HG02884 (cell line): ENCODE data around the gene ERN1.

Experiments used
- ATAC-seq: cut with Tn5 transposase; IDR thresholded peaks from one replicate; pipeline ENCODE4 v1.9.1; 2021; ENCODE audit warnings: mild to moderate bottlenecking, moderate library complexity; ENCODE audit not compliant: unreplicated experiment

The ERN1 gene

GRCh38 chr17:64087252-64088005 is 42.5 kb downstream of the ERN1 start:
- ATAC-seq: no peak

DNA sequence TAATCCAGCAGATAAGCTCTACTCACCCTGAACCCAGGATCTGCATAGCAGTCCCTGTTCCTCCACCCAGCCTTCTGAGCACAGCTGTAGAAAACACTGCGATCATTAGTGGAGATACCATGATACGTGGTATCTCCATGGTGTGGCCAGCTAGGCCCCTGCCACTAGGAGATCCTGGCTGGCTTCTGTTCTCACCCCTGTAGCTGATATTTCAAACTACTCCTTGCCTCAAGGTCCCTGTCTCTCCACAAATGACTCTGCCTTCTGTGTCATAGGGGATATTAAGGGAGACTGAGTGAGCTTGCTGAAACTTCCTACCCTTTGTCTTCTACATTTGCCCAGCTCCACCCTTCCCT is 44.3 kb downstream of the ERN1 start:
- no peak for ATAC-seq

- ATAC-seq: no peak
Observed at GRCh38 chr17:64084940-64085649, 44.8 kb downstream of the ERN1 start.

DNA sequence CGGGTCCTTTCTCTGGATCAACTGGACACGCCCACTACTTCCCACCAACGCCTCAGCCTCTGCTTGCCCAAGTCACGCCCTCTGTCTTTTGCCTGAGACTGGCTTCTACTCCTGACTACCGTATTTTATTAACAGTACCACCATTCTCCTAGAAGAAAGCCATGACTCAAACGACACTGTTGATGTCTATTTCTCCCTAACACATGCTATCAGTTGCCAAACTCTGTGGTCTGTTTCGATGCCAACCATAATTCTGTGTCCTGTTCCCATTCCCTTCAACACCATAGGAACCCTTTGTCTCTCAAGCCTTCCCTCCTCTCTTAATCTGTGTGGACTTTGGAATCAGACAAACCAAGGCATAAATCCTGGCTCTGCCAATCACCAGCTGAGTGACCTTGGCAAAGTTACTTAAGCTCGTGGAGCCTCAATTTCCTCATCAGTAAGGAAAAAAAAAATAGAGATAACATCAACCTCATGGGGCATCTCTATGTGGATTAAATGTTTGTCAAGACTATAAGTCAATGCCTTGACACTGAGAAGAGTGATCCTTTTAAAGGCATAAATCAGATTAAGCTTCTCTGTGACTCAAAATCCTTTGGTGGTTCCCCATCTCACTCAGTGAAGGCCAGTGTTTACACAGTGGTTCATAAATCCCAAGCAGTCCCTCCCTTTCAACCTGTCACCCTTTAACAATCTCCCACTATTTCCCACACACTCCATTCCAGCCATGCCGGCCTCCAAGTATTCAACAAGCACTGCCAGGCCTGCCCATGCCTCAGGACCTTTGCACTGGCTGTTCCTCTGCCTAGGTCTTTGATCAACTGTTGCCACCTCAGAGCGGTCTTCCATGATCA is 45.6 kb downstream of the ERN1 start:
- ATAC-seq: no peak

DNA sequence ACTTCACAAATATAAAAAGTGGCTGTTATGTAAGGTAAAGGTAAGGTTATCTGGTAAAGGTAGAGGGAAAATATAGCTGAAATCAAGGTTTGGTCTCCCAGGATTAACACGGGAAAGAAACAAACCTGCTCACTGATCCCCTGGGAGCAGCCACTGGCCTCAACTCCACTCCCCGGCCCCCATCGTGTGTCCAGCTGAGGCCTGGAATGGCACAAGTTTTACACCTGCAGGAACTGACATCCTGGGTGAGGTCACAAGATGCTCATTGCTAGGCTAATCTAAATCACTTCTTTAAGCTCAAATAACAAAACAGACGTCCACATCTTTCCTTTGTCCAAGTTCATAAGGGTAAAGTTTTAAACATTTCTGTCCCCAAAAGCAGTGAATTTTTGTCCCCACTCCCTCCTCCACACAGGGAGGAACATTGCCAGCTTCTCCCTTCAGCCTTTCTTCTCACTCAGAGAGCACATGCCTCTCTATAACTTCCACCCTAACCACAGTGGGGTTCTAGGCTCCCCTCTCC is 46.3 kb downstream of the ERN1 start:
- no peak for ATAC-seq

GRCh38 chr17:64083093-64083492 is 46.9 kb downstream of the ERN1 start:
- ATAC-seq: no peak

DNA sequence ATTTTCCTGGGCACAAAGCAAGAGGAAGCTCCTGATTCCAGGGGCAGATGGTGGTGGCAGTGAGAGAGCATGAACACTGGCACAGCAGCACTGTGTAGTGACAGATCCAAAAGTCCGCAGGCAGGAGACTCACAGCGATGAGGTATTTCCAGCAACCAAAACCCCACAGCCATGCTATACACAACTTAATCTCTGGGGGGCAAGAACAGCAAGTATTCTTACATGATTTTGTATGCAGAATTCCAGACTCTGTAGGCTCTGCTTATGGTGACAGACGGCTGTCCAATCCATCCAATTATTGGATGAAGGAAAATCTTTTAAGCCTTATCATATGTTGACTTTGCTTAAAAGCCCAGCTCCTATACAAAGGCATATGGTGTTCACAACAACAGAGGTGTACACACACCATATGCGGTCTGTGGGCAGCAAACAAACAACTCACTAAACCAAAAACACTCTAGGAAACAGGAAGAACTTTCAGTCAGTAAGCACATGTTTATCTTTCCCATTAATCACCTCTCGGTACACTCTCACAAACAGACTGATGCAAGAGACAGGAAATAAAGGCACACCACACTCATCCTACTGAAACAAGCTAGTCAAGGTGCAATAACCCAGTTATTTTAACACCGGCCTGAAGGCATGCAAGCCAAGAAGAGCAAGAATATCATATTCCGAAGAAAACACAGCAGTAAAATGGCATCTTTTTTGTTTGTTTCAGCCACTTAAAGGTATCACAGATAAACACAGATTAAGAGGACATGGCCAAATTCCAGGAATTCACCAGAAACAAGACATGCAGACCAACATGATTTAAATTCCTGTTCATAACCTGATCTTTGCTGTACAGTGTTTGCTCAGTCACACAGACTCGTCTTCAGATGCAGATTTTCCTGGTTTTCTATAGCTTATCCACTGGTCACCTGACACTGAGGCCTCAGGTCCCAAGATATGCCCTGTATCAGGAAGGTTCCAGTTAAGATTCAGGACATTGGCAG is 47.8 kb downstream of the ERN1 start:
- no peak for ATAC-seq

DNA sequence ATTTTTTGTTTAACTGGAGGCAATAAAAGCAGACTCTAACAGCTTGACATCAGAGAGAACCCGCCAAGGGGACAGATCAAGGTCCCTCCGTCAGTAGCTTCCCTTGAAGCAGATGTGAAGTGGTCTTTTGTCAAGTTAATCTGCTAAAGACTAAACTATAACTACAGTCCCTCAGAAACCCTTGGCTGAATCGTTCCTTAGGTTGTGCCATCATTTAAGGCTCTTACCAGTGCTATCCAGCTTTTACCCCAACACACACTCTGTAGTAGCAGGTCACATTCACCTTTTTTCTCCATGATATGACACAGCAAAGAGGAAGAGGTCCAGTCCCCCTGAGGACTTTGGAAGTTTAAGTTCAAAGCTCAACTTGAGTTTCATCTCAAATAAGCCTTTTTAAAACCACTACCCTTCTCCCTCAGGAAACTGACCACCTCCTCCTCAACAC is 49.7 kb downstream of the ERN1 start:
- no peak for ATAC-seq

- ATAC-seq: no peak
Observed at GRCh38 chr17:64077379-64077778, 52.6 kb downstream of the ERN1 start.

DNA sequence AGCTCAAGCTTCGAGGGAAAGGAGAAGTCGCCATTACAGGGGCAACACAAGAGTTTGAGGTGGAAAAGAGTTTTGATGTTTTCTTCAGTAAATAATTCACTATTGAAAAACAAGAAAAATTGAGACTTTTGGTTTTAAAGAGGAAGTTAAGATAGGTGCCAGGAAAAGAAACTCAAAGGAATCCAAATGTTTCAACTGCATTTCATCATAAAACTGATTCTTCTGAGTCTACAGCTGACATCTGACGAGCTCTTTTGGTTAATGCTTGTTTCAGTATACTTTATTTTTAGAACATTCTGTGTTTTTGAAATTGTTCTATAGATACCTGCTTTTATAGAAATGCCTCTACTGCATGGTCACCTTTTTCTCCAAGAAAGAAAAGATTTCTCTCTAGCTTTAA is 54.0 kb downstream of the ERN1 start:
- ATAC-seq: no peak

GRCh38 chr17:64074704-64075426 is 55.1 kb downstream of the ERN1 start:
- no peak for ATAC-seq

DNA sequence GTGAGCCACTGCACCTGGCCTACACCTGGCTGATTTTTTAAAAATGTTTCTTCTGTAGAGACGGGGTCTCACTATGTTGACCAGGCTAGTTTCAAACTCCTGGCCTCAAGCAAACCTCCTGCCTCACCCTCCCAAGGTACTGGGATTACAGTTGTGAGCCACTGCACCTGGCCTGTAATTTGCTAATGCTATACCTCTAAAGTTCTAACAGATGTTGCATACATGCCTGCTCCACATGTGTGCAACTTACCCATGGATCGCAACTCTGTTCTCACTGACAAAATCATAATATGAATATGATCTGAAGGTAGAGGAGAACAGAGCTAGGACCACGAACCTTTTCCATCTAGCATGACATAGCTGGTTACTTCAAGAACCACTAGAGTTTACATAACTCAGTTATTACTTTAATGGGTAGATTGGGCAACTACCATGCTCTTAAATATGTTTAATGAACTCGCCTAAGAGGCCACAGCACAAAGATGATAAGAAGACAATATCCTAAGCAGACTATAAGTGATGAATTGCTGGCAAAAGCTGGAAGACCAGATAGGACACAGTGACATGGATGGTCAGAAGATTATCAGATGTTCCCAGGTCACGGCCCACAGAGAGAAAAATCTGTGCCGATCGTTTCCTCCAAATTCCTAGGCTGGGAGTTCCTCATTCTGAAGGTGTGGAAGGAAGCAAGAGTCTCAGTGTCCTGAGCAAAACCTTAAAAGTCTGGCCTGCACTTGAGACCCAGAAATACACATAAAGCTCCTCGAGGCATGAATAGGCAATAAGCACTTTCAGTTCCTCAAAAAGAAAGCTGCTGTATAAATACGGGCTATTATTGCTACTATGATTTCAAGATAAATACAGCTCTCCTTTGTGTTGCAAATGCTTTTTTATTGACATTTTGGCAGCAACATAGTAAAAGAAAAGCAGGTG is 55.9 kb downstream of the ERN1 start:
- no peak for ATAC-seq

DNA sequence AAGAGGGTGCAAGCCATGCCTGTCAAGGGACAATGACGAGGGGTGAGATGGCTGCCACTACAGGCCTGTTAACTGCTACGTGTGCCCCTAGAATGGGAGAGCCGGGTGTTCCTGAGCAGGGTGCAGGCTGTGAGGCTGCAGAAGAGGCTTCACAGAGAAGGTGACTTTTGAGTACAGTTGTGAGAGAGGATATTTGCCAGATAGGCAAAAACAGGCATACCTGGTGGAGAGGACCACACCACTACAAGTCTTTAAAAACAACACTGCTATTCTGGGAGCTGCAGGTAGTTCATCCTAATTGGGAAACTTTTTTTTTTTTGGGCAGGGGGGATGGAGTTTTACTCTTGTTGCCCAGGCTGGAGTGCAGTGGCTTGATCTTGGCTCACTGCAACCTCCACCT is 58.8 kb downstream of the ERN1 start:
- no peak for ATAC-seq

GRCh38 chr17:64070213-64070612 is 59.7 kb downstream of the ERN1 start:
- ATAC-seq: no peak

DNA sequence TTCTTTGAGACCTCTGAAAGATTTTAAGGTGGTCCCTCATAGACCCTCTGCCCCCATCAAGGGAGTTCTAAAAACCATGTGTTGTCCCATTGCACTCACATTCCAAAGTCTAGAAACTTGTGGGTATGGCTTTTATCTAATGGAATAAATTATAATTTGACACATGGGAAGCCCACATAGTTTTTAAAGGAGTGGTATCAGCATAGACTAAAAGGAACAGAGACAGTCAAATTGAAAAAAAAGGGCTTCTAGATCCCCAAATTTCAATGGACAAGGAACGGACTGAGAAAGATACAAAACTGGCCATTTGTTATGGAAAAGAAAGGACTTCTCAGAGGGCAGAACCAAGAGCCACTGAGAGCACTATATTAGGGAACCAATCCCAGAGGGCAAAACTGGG is 60.8 kb downstream of the ERN1 start:
- ATAC-seq: no peak

DNA sequence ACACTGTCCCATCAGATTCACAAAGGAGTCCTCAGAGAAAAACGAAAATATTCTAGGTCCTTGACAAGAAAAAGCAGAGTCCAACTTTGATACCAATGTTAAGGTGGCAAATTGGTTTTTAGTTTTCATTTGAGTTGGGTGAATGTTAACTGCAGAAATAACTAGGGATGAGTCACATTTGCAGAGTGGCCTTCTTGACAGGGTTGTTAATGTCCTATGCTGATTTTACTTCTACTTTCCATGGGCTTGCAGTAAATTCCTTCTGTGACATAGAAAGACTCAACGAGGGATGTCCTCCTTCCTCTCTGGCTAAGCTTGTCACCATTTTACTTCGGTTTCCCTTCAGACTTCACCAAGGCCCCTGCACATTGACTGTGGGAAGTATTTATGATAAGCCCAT is 62.3 kb downstream of the ERN1 start:
- ATAC-seq: no peak

DNA sequence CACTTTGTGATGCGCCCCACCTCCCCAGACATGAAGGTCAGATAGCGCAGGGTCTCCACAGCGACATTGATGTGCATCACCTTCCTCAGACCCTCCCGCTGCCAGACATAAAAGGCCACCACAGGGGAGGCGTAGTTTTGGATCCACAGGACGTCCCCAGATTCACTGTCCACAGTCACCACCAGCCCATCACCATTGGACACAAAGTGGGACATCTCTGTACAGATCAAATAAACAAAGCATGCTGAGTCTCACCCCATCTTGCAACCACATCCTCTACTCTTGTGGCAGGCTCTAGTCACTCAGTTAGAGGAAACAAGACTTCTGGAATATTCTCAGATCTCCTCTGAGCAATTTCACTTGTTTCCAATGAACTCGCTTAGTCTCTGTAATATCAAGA is 63.2 kb downstream of the ERN1 start:
- no peak for ATAC-seq

DNA sequence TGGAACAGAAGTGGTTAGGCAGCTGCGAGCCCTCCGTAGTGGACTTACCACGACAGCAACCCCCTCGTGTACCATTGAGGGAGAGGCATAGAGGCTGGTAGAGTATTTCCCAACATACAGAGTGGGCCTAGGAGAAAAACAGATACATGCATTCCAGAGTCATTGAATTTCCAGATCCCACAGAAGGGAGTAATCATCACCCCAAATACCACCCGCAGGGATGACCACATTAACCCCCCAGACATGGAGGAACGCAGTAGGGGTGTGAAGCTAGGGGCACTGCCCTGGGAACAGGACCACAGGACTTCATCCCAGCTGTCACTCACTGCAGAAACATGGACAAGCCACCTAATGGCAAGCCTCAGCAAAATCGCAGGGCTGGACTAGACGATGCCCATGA is 64.8 kb downstream of the ERN1 start:
- ATAC-seq: no peak

DNA sequence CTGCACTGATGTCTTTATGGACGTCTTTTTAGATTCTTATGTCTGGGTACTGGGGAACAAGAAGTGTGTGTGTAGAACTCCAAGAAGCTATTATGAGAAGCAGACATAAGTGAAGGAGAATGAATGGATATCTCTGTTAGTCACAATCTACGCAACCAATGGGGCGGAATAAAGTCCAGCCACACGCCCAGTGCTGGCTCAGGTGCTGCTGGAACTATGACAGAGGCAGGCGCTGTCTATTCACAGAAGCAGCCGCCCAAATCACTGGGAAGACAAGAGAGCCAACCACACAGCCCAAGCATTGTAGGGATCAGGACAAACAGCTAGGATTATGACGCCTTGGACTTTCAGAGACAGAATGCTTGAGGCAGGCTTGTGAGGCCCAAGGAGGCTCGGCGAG is 65.6 kb downstream of the ERN1 start:
- ATAC-seq: no peak
